PFSK-1 (cell line): Measurements from ENCODE around the gene PTCH2.

Experiments
- POLR2AphosphoS5 ChIP-seq: IDR thresholded peaks from 2 replicates; pipeline ENCODE4 v1.6.1; 2012; ENCODE audit warnings: low read depth, mild to moderate bottlenecking, control low read depth, low read length, moderate library complexity
- TAF1 ChIP-seq: IDR thresholded peaks from 2 replicates; pipeline ENCODE4 v1.6.1; 2012; ENCODE audit warnings: low read length, control low read depth, borderline replicate concordance; ENCODE audit not compliant: insufficient read depth
- TF ChIP-seq, protein P1 (sequence below), 2 experiments: IDR thresholded peaks; 2 replicates each; pipeline versions ENCODE4 v1.6.1 to v1.8.0; 2011 to 2012; ENCODE audit warnings: low read depth in 2 of 2, low read length in 2 of 2, control low read depth in 1 of 2, inconsistent platforms in 1 of 2, mild to moderate bottlenecking in 1 of 2, moderate library complexity in 1 of 2; ENCODE audit not compliant: insufficient read depth in 1 of 2

- TF ChIP-seq TAF1: no peak
- TF ChIP-seq, protein P1, sequence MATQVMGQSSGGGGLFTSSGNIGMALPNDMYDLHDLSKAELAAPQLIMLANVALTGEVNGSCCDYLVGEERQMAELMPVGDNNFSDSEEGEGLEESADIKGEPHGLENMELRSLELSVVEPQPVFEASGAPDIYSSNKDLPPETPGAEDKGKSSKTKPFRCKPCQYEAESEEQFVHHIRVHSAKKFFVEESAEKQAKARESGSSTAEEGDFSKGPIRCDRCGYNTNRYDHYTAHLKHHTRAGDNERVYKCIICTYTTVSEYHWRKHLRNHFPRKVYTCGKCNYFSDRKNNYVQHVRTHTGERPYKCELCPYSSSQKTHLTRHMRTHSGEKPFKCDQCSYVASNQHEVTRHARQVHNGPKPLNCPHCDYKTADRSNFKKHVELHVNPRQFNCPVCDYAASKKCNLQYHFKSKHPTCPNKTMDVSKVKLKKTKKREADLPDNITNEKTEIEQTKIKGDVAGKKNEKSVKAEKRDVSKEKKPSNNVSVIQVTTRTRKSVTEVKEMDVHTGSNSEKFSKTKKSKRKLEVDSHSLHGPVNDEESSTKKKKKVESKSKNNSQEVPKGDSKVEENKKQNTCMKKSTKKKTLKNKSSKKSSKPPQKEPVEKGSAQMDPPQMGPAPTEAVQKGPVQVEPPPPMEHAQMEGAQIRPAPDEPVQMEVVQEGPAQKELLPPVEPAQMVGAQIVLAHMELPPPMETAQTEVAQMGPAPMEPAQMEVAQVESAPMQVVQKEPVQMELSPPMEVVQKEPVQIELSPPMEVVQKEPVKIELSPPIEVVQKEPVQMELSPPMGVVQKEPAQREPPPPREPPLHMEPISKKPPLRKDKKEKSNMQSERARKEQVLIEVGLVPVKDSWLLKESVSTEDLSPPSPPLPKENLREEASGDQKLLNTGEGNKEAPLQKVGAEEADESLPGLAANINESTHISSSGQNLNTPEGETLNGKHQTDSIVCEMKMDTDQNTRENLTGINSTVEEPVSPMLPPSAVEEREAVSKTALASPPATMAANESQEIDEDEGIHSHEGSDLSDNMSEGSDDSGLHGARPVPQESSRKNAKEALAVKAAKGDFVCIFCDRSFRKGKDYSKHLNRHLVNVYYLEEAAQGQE (IDR thresholded peaks at IDR 0.05; ENCODE audit: insufficient read depth in 1 of 2, low read depth in 2 of 2, low read length in 2 of 2): no peak
- TF ChIP-seq POLR2AphosphoS5: no peak
Measured at GRCh38 chr1:44783697-44784093, 59.4 kb downstream of the PTCH2 start.
